ENCODE data around the gene GPR63.

Gene GPR63

GRCh38 chr6:96803106-96803481 is 34.2 kb downstream of the GPR63 start:
- Histone ChIP-seq H3K4me3 (replicated peaks; ENCODE audit: low read depth, low read length) (no peak overlapping the region), H3K27me3 (replicated peaks; ENCODE audit: control insufficient read depth, insufficient read depth, low read length) (no peaks in the 10 kb centered on the region), H3K36me3 (ENCODE audit: control insufficient read depth, insufficient read depth, low read length) (no peaks in the 10 kb centered on the region)
- no peak for TF ChIP-seq CTCF (IDR thresholded peaks at IDR 0.05; ENCODE audit: insufficient read depth, low read length, poor library complexity, severe bottlenecking)
- DNase-seq (ENCODE audit: extremely low read depth, insufficient read length), result no peak

GRCh38 chr6:96795481-96795880 is 41.8 kb downstream of the GPR63 start:
- Histone ChIP-seq H3K36me3 (ENCODE audit: control insufficient read depth, insufficient read depth, low read length) (no peaks in the 10 kb centered on the region), H3K27me3 (replicated peaks; ENCODE audit: control insufficient read depth, insufficient read depth, low read length) (no peaks in the 10 kb centered on the region), H3K4me3 (replicated peaks; ENCODE audit: low read depth, low read length) (no peak overlapping the region)
- TF ChIP-seq CTCF (IDR thresholded peaks at IDR 0.05; ENCODE audit: insufficient read depth, low read length, poor library complexity, severe bottlenecking), result no peak
- DNase-seq (ENCODE audit: extremely low read depth, insufficient read length), result no peak

GRCh38 chr6:96794980-96795379 is 42.3 kb downstream of the GPR63 start:
- no peak for DNase-seq (ENCODE audit: extremely low read depth, insufficient read length)
- no peak for TF ChIP-seq CTCF (IDR thresholded peaks at IDR 0.05; ENCODE audit: insufficient read depth, low read length, poor library complexity, severe bottlenecking)

GRCh38 chr6:96792561-96793190 is 44.6 kb downstream of the GPR63 start:
- DNase-seq (ENCODE audit: extremely low read depth, insufficient read length), result no peak
- Histone ChIP-seq H3K36me3 (ENCODE audit: control insufficient read depth, insufficient read depth, low read length) (no peaks in the 10 kb centered on the region), H3K4me3 (replicated peaks; ENCODE audit: low read depth, low read length) (no peak overlapping the region), H3K27me3 (replicated peaks; ENCODE audit: control insufficient read depth, insufficient read depth, low read length) (no peaks in the 10 kb centered on the region)
- TF ChIP-seq CTCF (IDR thresholded peaks at IDR 0.05; ENCODE audit: insufficient read depth, low read length, poor library complexity, severe bottlenecking), result no peak

More at GRCh38 chr6:96794980-96795379, 42.3 kb downstream of the GPR63 start:
- Histone ChIP-seq H3K4me3 (replicated peaks; ENCODE audit: low read depth, low read length) (no peak overlapping the region), H3K36me3 (ENCODE audit: control insufficient read depth, insufficient read depth, low read length) (no peaks in the 10 kb centered on the region), H3K27me3 (replicated peaks; ENCODE audit: control insufficient read depth, insufficient read depth, low read length) (no peaks in the 10 kb centered on the region)

- no peak for DNase-seq (ENCODE audit: extremely low read depth, insufficient read length)
- no peak for TF ChIP-seq CTCF (IDR thresholded peaks at IDR 0.05; ENCODE audit: insufficient read depth, low read length, poor library complexity, severe bottlenecking)
- no peaks in the 10 kb centered on the region for H3K36me3 ChIP-seq (ENCODE audit: control insufficient read depth, insufficient read depth, low read length)
- H3K4me3 ChIP-seq (replicated peaks; ENCODE audit: low read depth, low read length), result no peak overlapping the region
- no peaks in the 10 kb centered on the region for H3K27me3 ChIP-seq (replicated peaks; ENCODE audit: control insufficient read depth, insufficient read depth, low read length)
Observed at GRCh38 chr6:96789871-96790270, 47.4 kb downstream of the GPR63 start.
